ENCODE data around the gene DHX16. TPM values are rescaled to one million over a fixed set of nuclear protein-coding genes. Genes with fewer than 3 reads are reported as not detected.

The DHX16 gene
- total and polyA plus RNA-seq, 2 of the 8 experiments (the other 6 are each of a cell fraction or from before 2014, with no cell fraction given), result 27.4 to 44.4 TPM

- TF ChIP-seq CHD7 (IDR thresholded peaks at IDR 0.05; ENCODE audit: insufficient replicate concordance, low read length) (no peak), BACH1 (IDR thresholded peaks at IDR 0.05; ENCODE audit: low read length) (no peak), CEBPB (IDR thresholded peaks at IDR 0.05; ENCODE audit: low read depth, low read length) (no peak), E2F6 (IDR thresholded peaks at IDR 0.05) (no peak), SP2 (IDR thresholded peaks at IDR 0.05; ENCODE audit: low read length) (no peak), CBX5 (IDR thresholded peaks at IDR 0.05; ENCODE audit: low read depth, low read length) (no peak), CHD1 (IDR thresholded peaks at IDR 0.05; ENCODE audit: low read depth, low read length) (no peak), JUN (IDR thresholded peaks at IDR 0.05; ENCODE audit: low read depth, low read length) (no peak)
These were observed 4.0 kb upstream of the DHX16 start (continued) for GRCh38 chr6:30676660-30677285.

All from H1 (cell line).